Stimulated activated memory B cell treated with anti-CD40 and anti-IgM and Interleukin-4, amounts not matched to agents 10 μg/mL and 1 μg/mL and 100 μg/mL, for 72 hours (primary cell): ENCODE measurements around the gene ANKMY2.
"Not testable (repeated sequence)": the region's sequence is repeated elsewhere in the genome, so short reads cannot be mapped to it uniquely, and the experiment has no call there.

Experiments used
- ATAC-seq: fragments of 150-1000 bp; cut with Tn5 transposase; 2 replicates; pipeline ENCODE4 v1.10.0; 2021
- H3K27ac Mint-ChIP-seq: one replicate; pipeline ENCODE4 v1.8.0; 2022; ENCODE audit warnings: mild to moderate bottlenecking, mixed read lengths
- H3K27me3 Mint-ChIP-seq: one replicate; pipeline ENCODE4 v1.8.0; 2022; ENCODE audit warnings: mixed read lengths
- H3K36me3 Mint-ChIP-seq: one replicate; pipeline ENCODE4 v1.8.0; 2022; ENCODE audit warnings: mixed read lengths
- H3K4me1 Mint-ChIP-seq: one replicate; pipeline ENCODE4 v1.8.0; 2022; ENCODE audit warnings: mixed read lengths
- H3K4me3 Mint-ChIP-seq: one replicate; pipeline ENCODE4 v1.8.0; 2022; ENCODE audit warnings: mild to moderate bottlenecking, moderate library complexity, mixed read lengths
- H3K9me3 Mint-ChIP-seq: one replicate; pipeline ENCODE4 v1.8.0; 2022; ENCODE audit warnings: mixed read lengths

The ANKMY2 gene

DNA sequence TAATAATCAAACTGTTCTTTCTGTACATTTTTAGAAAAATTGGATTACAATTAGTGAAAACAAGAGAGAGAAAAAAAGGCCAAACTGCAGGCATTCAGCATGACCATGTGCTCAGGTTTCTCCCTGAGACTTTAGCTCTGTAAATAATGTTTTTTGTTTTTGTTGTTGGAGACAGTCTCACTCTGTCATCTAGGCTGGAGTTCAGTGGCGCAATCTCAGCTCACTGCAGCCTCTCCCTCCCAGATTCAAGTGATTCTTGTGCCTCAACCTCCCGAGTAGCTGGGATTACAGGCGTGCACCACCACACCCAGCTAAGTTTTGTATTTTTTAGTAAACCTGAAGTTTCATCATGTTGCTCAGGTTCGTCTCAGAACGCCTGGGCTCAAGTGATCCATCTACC, 23.4 kb upstream of the ANKMY2 start:
- no peak for ATAC-seq
- H3K36me3 Mint-ChIP-seq, result peaks cover 73% of the 10 kb centered on the region
- H3K27ac Mint-ChIP-seq, result no peak overlapping the region
- peaks cover 5% of the 10 kb centered on the region for H3K9me3 Mint-ChIP-seq
- no peak overlapping the region for H3K4me3 Mint-ChIP-seq
- H3K4me1 Mint-ChIP-seq, result peaks cover 10% of the 10 kb centered on the region
- no peaks in the 10 kb centered on the region for H3K27me3 Mint-ChIP-seq

DNA sequence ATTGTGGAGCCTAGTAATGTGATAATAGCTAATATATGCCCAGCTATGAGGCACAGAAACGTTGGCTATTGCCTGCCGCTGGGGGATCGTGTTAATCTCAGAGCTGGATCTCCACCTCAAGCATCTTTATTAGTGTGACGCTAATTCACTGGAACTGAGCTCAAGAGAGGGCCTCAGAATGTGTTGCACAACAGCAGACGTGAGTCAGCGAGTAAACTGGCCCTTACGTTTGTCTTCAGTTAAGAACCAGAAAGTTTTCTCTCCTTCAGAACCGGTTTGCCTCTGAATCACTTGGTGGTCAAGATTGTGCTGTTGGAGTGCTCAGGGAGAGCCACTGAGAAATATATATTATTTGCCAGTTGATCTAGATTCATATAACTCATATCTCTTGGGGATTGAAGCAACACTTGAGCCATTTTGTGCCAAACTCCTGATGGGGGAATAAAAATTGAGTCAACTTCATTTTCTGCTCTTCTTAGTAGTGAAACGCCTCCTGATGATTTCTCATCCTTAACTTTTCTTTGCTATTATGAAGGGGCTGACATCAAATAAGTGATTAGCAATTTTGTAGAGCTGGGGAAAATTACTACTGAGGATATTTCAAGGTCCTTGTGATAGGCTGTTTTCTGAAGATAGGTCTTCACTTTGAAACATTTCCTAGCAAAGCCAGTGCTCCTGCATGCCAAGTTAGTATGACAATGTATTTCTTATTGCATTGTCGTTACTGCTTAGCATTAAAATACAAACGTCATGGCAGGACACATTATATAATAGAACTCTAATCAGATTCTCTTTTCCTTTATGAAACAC, 22.7 kb upstream of the ANKMY2 start:
- Mint-ChIP-seq H3K4me3 (no peak overlapping the region), H3K4me1 (peaks cover 10% of the 10 kb centered on the region), H3K36me3 (peaks cover 74% of the 10 kb centered on the region), H3K27ac (no peak overlapping the region), H3K27me3 (no peaks in the 10 kb centered on the region), H3K9me3 (peaks cover 5% of the 10 kb centered on the region)
- no peak for ATAC-seq

DNA sequence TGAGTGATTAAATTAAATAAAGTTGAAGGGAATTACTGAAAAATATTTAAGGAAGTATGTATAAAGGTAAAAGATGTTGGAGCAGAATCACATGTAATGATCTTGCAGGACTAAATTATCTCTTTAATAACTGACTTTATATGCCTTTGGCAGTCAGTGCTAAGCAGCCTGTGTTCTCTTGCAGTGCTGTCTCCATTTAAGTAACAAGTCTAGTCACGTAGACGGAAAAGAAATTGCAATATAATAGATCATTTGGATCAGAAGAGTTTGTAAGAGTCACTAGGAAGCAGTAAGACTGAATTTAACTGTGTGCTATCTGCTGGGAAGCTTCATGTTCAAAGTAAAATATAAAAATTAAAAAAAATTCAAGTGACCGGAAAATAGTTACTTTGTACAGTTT, 21.8 kb upstream of the ANKMY2 start:
- Mint-ChIP-seq H3K4me1 (peaks cover 12% of the 10 kb centered on the region), H3K27ac (no peak overlapping the region), H3K27me3 (no peaks in the 10 kb centered on the region), H3K36me3 (peaks cover 66% of the 10 kb centered on the region), H3K4me3 (no peak overlapping the region), H3K9me3 (peaks cover 2% of the 10 kb centered on the region)
- no peak for ATAC-seq

DNA sequence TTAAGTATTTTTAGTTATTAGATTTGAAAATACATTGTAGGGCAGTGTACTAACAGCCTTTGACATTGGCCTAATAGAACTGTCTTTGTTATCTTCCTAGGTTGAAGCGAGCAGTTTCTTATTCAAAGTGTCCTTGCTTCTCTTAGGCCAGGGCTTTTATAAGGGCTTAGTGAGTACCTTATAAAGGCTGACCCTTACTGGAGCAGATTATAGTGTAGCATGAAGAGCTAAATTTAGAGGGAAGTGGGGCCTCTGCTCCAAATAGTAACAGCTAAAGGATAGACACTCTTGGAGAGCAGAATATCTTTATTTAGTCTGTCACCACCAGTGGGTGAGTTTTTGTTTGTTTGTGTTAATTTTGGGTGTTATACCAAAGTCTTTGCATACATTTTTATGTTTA, 16.4 kb upstream of the ANKMY2 start:
- ATAC-seq, result no peak
- H3K36me3 Mint-ChIP-seq, result peaks cover 23% of the 10 kb centered on the region
- H3K27me3 Mint-ChIP-seq, result no peaks in the 10 kb centered on the region
- no peak overlapping the region for H3K27ac Mint-ChIP-seq
- no peaks in the 10 kb centered on the region for H3K9me3 Mint-ChIP-seq
- H3K4me1 Mint-ChIP-seq, result peaks cover 26% of the 10 kb centered on the region
- no peak overlapping the region for H3K4me3 Mint-ChIP-seq

GRCh38 chr7:16660702-16661464, 15.3 kb upstream of the ANKMY2 start:
- H3K36me3 Mint-ChIP-seq, result peaks cover 28% of the 10 kb centered on the region
- no peak overlapping the region for H3K27ac Mint-ChIP-seq
- peaks cover 26% of the 10 kb centered on the region for H3K4me1 Mint-ChIP-seq
- no peak for ATAC-seq
- H3K9me3 Mint-ChIP-seq, result no peaks in the 10 kb centered on the region
- H3K4me3 Mint-ChIP-seq, result no peak overlapping the region
- H3K27me3 Mint-ChIP-seq, result no peaks in the 10 kb centered on the region

GRCh38 chr7:16659854-16660497, 14.4 kb upstream of the ANKMY2 start:
- ATAC-seq, H3K4me3 Mint-ChIP-seq, H3K27me3 Mint-ChIP-seq, H3K27ac Mint-ChIP-seq, H3K9me3 Mint-ChIP-seq: not testable (repeated sequence)
- peaks cover 23% of the 10 kb centered on the region for H3K36me3 Mint-ChIP-seq
- H3K4me1 Mint-ChIP-seq, result peaks cover 32% of the 10 kb centered on the region

DNA sequence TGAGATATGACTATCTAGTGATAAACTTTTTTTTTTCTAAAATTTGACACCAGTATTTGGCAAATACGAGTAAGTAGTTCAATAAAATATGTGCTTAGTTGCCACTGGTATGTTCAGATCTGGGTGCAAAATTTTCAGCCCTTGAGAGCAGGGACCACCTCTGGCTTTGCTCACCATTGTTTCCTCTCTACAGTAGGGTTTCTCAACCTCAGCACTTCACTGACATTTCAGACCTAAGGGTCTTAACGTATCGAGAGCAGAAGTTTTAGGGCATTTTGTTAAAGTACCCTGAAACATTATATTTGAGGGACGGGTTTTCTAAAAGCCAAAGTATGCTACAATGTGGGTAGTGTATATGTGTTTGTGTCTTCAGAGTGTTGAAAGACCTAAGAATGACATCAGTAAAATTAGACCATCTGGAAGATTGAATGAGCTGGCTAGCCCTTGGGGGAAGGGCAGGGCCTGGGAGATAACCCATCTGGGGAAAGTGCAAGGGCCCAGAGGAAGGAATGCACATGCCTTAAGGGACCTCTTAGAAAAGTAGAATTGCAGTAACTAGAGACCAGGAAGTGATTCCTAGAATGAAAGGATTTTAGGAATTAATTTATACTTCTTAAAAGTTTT, 12.2 kb upstream of the ANKMY2 start:
- Mint-ChIP-seq H3K27me3 (no peaks in the 10 kb centered on the region), H3K9me3 (no peaks in the 10 kb centered on the region), H3K27ac (no peak overlapping the region), H3K36me3 (peaks cover 25% of the 10 kb centered on the region), H3K4me1 (peaks cover 42% of the 10 kb centered on the region), H3K4me3 (no peak overlapping the region)
- ATAC-seq, result no peak

- Mint-ChIP-seq H3K36me3 (peaks cover 25% of the 10 kb centered on the region), H3K4me3 (no peak overlapping the region), H3K9me3 (no peaks in the 10 kb centered on the region), H3K27ac (no peak overlapping the region), H3K4me1 (peaks cover 42% of the 10 kb centered on the region), H3K27me3 (no peaks in the 10 kb centered on the region)
- no peak for ATAC-seq
These were observed 10.6 kb upstream of the ANKMY2 start for GRCh38 chr7:16656141-16656540.

- ATAC-seq, result no peak
- peaks cover 41% of the 10 kb centered on the region for H3K4me1 Mint-ChIP-seq
- no peak overlapping the region for H3K4me3 Mint-ChIP-seq
- H3K27me3 Mint-ChIP-seq, result no peaks in the 10 kb centered on the region
- no peak overlapping the region for H3K27ac Mint-ChIP-seq
- no peaks in the 10 kb centered on the region for H3K9me3 Mint-ChIP-seq
- peaks cover 25% of the 10 kb centered on the region for H3K36me3 Mint-ChIP-seq
These were observed 9.8 kb upstream of the ANKMY2 start for GRCh38 chr7:16655394-16655793.

- Mint-ChIP-seq H3K27me3 (no peaks in the 10 kb centered on the region), H3K4me3 (no peak overlapping the region), H3K9me3 (no peaks in the 10 kb centered on the region), H3K36me3 (peaks cover 25% of the 10 kb centered on the region), H3K4me1 (peaks cover 53% of the 10 kb centered on the region), H3K27ac (no peak overlapping the region)
- no peak for ATAC-seq
These were observed 7.3 kb upstream of the ANKMY2 start for GRCh38 chr7:16652888-16653287.

DNA sequence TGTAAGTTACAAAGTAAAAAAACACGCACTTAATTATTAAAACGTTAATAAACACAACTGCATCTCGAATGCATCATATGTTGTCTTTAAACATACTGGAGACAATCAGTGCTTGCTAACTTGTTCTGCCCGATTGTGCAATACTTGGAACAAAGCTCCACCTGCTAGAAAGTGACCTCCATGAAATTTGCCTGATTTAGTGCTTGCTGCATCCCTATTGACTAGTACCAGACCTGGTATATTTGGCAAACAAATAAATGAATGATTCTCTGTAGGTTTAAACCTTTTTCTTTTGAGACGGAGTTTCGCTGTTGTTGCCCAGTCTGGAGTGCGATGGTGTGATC, 6.7 kb upstream of the ANKMY2 start:
- peaks cover 53% of the 10 kb centered on the region for H3K4me1 Mint-ChIP-seq
- no peaks in the 10 kb centered on the region for H3K9me3 Mint-ChIP-seq
- no peaks in the 10 kb centered on the region for H3K27me3 Mint-ChIP-seq
- no peak for ATAC-seq
- peaks cover 19% of the 10 kb centered on the region for H3K36me3 Mint-ChIP-seq
- H3K4me3 Mint-ChIP-seq, result no peak overlapping the region
- no peak overlapping the region for H3K27ac Mint-ChIP-seq

- Mint-ChIP-seq H3K4me1 (peaks cover 58% of the 10 kb centered on the region), H3K4me3 (no peak overlapping the region)
- ATAC-seq, result no peak
These were observed 6.1 kb upstream of the ANKMY2 start for GRCh38 chr7:16651396-16652239.

DNA sequence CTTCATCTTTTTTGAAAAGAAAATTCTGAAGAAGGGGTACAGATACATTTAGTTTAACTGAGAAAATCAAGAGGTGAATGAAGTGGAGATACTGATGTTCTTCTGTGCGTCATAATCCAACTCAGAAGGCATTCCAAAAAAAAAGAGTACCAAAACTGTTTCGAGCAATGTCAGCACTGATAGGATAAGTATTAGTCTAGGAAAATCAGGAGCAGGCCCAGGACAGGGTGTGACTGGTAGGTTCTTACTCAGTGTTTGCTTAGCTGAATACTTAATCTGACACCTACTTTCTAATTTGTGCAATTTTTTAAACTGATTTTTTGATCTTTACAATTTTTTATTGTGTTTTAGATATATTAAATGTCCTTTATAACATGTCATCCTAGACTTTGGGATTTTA, 4.7 kb upstream of the ANKMY2 start:
- peaks cover 53% of the 10 kb centered on the region for H3K4me1 Mint-ChIP-seq
- no peaks in the 10 kb centered on the region for H3K27me3 Mint-ChIP-seq
- ATAC-seq, result no peak
- H3K36me3 Mint-ChIP-seq, result peaks cover 8% of the 10 kb centered on the region
- H3K4me3 Mint-ChIP-seq, result no peak overlapping the region
- no peaks in the 10 kb centered on the region for H3K9me3 Mint-ChIP-seq
- H3K27ac Mint-ChIP-seq, result no peak overlapping the region

More at GRCh38 chr7:16651396-16652239, 6.1 kb upstream of the ANKMY2 start:
- no peaks in the 10 kb centered on the region for H3K27me3 Mint-ChIP-seq
- H3K9me3 Mint-ChIP-seq, result no peaks in the 10 kb centered on the region
- H3K36me3 Mint-ChIP-seq, result peaks cover 16% of the 10 kb centered on the region
- H3K27ac Mint-ChIP-seq, result no peak overlapping the region

GRCh38 chr7:16649196-16649595, 3.6 kb upstream of the ANKMY2 start:
- peaks cover 58% of the 10 kb centered on the region for H3K4me1 Mint-ChIP-seq
- H3K4me3 Mint-ChIP-seq, result no peak overlapping the region
- no peaks in the 10 kb centered on the region for H3K9me3 Mint-ChIP-seq
- peaks cover 8% of the 10 kb centered on the region for H3K36me3 Mint-ChIP-seq
- H3K27me3 Mint-ChIP-seq, result no peaks in the 10 kb centered on the region
- no peak for ATAC-seq
- peak overlapping the region; percentile 5 for H3K27ac Mint-ChIP-seq
